PC-3 (cell line): Measurements from ENCODE around the gene RPL31.

Experiments used
- CTCF ChIP-seq: fragments of 300-600 bp; sonication (generic); conservative IDR thresholded peaks from 2 replicates; pipeline ENCODE4 v1.5.1; 2017; ENCODE audit warnings: antibody characterized with exemption, low read depth, mild to moderate bottlenecking, low read length
- EZH2 ChIP-seq: fragments of 300-600 bp; sonication (generic); IDR thresholded peaks from one replicate; pipeline ENCODE4 v1.6.1; 2017; ENCODE audit warnings: antibody characterized with exemption, mild to moderate bottlenecking, low read length; ENCODE audit not compliant: unreplicated experiment
- EZH2phosphoT487 ChIP-seq: fragments of 300-600 bp; sonication (generic); IDR thresholded peaks from 2 replicates; pipeline ENCODE4 v1.6.1; 2018; ENCODE audit warnings: mild to moderate bottlenecking, antibody characterized with exemption, low read length, borderline replicate concordance

- TF ChIP-seq EZH2, result no peak
- TF ChIP-seq CTCF, result no peak
- no peak for TF ChIP-seq EZH2phosphoT487
Observed at GRCh38 chr2:100980046-100980445, 22.0 kb upstream of the RPL31 start.
